ENCODE results near the gene EGFLAM. TPM values are rescaled to one million over a fixed set of nuclear protein-coding genes. Genes with fewer than 3 reads are reported as not detected.

The EGFLAM gene
- total RNA-seq, 1 donor from 2014 or later: 7.0 TPM

DNA sequence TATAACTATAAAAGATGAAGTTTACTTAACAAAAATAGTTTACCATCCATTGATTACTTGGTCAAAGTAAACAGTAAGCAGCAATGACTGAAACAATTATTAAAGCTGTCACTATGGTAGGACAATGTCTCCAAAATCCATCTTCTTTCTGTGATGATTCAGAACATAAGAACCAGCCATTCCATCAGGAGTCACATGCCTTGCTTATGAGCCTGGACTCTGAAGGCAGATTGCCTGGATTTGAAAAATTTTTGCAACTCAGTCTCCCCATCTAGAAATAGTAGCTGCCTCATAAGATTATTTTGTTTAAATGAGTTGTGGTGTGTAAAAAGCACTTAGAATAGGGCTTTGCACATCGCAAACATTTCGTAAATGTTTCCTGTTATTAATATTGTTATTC, 161.9 kb downstream of the EGFLAM start:
- DNase-seq (ENCODE audit: low read depth): no peak

- DNase-seq (ENCODE audit: low read depth): peak; percentile 65
Observed at GRCh38 chr5:38420691-38421390, 162.5 kb downstream of the EGFLAM start.

DNA sequence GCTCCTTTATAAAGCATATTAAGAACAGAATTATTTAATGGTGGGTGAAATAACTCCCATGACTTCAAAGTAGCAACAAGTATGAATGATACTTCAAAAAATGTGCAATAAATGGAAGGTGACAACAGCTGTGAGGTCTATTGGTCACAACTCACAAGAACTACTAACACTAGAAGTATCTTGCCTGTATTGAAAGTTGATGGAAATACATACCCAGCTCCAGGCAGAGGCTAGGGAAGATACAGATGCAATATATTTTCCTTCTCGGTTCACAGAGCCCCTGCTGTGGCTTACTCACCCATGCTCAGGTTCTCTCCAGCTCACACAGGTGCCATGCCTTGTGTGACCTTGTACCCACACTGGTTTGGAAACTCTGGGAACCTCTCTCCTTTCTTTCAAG, 164.3 kb downstream of the EGFLAM start:
- DNase-seq (ENCODE audit: low read depth): no peak

DNA sequence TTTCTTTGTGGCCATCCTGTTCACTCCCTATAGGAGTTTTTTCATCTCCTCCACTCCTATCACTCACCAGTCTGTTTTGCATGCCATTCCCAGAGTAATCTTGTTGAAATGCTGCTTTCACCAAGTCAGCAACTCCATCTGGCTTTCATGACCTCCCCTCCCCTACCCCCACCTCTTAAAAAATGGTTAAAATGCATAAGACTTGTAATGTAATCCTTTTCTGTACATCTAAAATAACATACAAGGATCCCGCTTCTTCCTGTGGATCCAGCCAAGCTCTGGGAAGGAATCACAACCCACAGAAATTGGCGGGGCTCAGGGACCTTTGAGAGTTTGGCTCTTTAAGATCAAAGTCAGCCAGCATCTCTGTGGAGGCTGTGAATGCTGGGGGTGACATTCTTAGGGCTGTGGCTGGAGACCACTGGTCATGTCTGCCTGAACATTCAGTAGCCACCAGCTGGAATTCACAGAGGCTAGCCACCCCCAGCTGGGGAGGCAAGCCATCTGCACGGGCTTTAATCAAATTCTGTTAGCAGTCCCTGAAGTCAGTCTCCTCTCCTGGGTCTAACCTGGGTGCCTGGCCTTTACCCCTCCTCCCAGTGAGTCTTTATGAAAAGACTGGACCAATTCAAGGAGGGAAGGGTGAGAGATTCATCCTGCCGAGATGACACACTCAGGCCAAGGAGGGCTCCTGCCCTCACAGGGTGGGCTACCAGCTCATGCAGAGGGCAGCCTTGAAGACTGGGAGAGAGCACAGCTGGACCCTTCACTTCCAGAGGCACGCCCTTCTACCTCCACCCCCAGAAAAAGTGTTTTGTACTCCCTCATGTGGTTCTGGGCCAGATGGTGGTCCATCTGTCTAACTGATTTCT, 165.2 kb downstream of the EGFLAM start:
- no peak for DNase-seq (ENCODE audit: low read depth)

- no peak for DNase-seq (ENCODE audit: low read depth)
Observed at GRCh38 chr5:38424148-38425060, 166.0 kb downstream of the EGFLAM start.

GRCh38 chr5:38426490-38426889, 168.1 kb downstream of the EGFLAM start:
- peak; percentile 38 for DNase-seq (ENCODE audit: low read depth)

DNA sequence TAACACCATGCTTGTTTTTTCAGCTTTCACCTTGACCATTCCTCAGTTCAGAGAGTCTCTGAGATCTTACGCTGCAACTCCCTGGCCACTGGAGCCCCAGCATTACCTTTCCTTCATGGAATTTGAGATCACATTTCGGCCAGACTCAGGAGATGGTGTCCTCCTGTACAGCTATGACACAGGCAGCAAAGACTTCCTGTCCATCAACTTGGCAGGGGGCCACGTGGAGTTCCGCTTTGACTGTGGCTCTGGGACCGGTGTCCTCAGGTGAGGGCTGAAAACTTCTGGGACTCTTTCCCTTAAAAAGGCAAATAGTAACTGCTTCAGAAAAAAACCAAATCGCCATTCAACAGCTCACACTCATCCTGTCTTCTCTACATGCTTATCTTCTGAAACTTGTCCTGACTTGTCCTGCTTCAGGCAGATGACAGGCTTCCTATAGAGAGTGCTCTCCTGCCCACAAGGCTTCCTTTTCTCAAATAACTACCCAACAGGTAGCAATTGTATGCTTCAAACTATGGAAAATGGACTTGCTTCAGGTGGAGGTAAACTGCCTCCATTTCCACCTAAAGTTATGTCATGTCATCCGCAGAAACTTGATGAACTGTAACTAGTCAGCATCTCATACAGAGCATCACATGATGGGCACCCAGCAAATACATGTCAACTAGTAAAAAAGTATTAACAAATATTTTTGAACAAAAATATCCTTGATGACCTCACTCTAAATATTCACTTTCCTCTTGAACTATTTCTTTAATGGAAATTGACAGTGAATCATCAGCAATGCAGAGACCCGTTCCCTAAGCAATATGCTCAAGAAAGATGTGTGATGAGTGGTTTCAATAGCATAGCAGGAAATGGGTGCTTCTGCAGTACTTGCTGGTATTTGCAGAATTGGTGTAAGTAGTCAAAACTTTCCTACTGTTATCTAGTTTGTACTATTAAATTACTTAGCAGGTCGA, 168.9 kb downstream of the EGFLAM start:
- no peak for DNase-seq (ENCODE audit: low read depth)

- DNase-seq (ENCODE audit: low read depth): no peak
Observed at GRCh38 chr5:38431242-38431853, 173.0 kb downstream of the EGFLAM start.

- DNase-seq (ENCODE audit: low read depth): peak; percentile 82
Observed at GRCh38 chr5:38433160-38433861, 175.0 kb downstream of the EGFLAM start.

DNA sequence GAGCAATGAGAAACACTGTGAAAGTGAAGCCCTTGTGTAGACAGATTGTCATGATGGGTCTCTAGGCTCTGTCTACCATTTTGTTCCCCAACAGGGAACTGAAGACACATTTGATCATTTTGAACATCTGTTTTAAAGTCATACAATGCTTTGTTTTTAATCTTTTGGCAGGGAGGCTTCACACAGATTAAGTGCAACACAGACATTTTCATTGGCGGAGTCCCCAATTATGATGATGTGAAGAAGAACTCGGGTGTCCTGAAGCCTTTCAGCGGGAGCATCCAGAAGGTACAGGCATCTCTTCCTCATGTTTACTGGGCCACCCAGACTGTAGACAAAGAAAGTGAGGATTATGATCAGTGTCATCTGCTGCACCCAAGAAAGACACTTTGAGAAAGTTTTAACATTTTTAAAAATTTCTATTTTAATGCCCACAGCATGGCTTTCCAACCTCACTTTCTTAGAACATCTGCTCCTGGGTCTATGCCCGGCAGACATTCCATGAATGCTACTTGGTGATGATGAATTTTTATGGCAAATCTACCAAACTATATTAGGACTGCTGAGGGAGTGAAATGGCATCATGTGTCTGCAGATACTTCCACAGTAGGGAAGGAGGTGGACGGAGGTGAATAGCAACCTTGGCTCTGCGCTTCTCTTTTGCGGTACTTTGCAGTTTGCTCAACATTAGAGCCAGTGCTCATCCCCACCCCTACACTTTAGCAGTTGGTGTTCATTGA, 176.8 kb downstream of the EGFLAM start:
- DNase-seq (ENCODE audit: low read depth): no peak

- DNase-seq (ENCODE audit: low read depth): no peak
Observed at GRCh38 chr5:38438757-38439156, 180.4 kb downstream of the EGFLAM start.

- DNase-seq (ENCODE audit: low read depth): peak; percentile 82
Observed at GRCh38 chr5:38441453-38442246, 183.3 kb downstream of the EGFLAM start.

DNA sequence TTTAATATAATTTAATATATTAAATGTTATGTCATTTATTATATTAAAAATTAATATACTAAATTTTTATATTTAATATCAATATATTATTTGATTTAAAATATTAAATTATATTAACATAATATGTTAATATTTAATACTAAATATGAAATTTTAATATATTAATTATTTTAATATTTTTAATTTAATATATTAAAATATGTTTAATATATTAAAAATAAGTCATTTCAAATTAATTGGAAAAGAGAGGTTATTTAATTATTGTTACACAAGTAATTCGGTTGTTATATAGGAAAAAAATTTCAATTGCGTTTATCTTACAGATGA, 183.9 kb downstream of the EGFLAM start:
- no peak for DNase-seq (ENCODE audit: low read depth)

DNA sequence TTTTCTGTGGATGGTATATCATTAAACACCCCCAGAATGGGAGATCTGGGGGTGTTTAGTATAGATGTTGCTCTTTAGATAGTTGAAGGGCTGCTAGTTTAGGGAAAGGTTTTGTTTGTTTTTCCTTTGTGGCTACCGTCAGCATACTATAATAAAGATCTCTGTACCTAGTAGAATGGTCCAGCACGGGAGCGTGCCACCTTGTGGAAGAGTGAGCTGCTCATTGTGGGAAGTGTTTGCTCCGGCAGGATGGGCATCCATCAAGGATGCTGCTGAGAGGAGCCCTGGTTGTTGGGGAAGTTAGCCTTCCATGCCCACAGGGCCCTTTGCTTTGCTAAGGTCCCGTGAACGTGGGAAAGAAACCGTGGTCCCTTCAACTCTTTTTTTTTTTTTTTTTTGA, 185.0 kb downstream of the EGFLAM start:
- DNase-seq (ENCODE audit: low read depth): no peak

DNA sequence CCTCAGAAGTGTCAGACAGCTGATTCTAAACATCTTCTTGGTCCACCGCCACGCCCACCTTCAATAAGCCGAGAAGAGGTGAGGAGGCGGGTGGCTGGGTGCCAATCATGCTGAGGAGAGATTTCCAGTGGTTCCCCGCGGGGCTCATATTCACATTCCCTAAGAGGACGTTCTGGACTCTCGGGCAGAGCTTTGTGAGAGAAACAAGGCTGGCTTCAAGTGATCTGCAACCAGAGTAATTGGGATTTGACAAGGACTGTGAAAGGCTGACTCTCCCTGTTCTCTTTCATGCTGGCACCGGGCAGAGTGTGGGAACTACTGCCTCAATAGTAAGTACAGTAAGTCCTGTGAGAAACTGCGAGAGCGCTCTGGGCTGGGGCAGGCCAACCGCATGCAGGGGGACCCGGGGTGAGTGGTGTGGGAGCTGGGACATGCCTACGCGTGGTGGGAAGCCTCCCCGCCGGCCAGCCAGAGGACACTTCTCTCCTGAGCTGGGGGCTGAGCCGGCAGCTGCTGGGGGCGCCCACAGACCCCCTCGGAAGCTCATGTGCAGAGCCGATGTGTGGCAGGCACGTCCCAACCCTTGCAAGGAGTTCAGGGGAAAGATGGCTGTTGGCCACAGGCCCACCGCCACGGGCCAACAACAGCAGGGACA, 187.1 kb downstream of the EGFLAM start:
- no peak for DNase-seq (ENCODE audit: low read depth)

GRCh38 chr5:38446029-38446522, 187.7 kb downstream of the EGFLAM start:
- DNase-seq (ENCODE audit: low read depth): no peak

DNA sequence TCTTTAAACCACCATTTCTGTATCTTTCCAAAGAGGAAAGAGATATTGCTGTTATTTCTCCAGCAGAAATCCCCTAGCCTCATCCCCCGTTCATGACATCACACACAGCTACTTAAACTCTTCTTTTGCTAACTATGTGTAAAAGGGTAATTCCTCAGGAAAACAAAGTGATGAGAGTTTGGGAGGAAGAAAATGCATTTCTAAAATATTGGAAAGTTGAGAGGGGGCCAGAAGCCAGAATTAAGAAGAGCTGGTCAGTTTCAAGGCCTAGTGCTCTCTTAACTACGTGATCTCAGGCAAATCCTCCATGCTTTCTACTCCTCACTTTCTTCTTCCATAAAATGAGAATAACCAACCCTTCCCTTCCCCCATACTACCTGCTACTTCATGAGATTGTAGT, 188.7 kb downstream of the EGFLAM start:
- no peak for DNase-seq (ENCODE audit: low read depth)

DNA sequence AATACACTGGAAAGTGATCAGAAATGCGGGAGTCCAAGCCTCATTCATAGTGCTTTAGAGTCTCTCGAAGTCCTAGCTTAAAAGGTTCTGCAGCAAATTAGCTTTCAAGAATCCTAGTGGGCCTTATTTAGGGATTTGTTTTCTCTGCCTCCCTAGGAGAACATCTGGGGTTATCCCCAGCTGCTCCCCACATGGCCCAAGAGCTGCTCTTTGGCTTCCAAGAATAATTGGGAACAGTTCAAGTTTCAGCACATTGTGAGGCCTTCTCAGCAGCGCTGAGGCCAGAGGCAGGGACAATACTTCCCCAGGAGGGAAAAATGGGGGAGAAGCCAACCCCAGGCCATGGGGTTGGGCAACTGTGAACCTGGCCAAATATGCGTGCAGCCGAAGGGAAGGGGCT, 189.4 kb downstream of the EGFLAM start:
- no peak for DNase-seq (ENCODE audit: low read depth)
